T-helper 17 cell (primary cell): ENCODE measurements around the gene AKIRIN1. TPM values are rescaled to one million over a fixed set of nuclear protein-coding genes. Genes with fewer than 3 reads are reported as not detected.
"Not testable (repeated sequence)": the region's sequence is repeated elsewhere in the genome, so short reads cannot be mapped to it uniquely, and the experiment has no call there.

ENCODE experiments used
- ATAC-seq: fragments of 150-1000 bp; cut with Tn5 transposase; 2 replicates; pipeline ENCODE4 v1.10.0; 2021; ENCODE audit warnings: mild to moderate bottlenecking, moderate library complexity
- DNase-seq, 3 donors: peaks; one replicate each; pipeline versions ENCODE4 v3.0.0 to v3.0.0-alpha.2; 2020 to 2021
- H3K9me3 ChIP-seq: one replicate; pipeline ENCODE4 v1.7.0; 2013; ENCODE audit warnings: low read length, mild to moderate bottlenecking; ENCODE audit not compliant: control insufficient read depth, poor library complexity, severe bottlenecking
- H3K27ac Mint-ChIP-seq: one replicate; pipeline ENCODE4 v1.8.0; 2022; ENCODE audit warnings: mild to moderate bottlenecking, moderate library complexity, mixed read lengths
- H3K27me3 Mint-ChIP-seq: one replicate; pipeline ENCODE4 v1.8.0; 2022; ENCODE audit warnings: mixed read lengths
- H3K36me3 Mint-ChIP-seq: one replicate; pipeline ENCODE4 v1.8.0; 2022; ENCODE audit warnings: low read depth, mixed read lengths
- H3K4me1 Mint-ChIP-seq: one replicate; pipeline ENCODE4 v1.8.0; 2022; ENCODE audit warnings: mild to moderate bottlenecking, mixed read lengths
- H3K4me3 Mint-ChIP-seq: one replicate; pipeline ENCODE4 v1.8.0; 2022; ENCODE audit warnings: mild to moderate bottlenecking, moderate library complexity, mixed read lengths
- total RNA-seq, 4 donors: library from RNA in 2 of 4; stranded (reverse) in 2 of 4; gene quantifications; one replicate each; pipeline ENCODE4 v1.2.3 and lab custom pipeline; 2022 to 2026

AKIRIN1 gene
- total RNA-seq, 2 donors from 2014 or later, result 74.2 to 82.1 TPM

DNA sequence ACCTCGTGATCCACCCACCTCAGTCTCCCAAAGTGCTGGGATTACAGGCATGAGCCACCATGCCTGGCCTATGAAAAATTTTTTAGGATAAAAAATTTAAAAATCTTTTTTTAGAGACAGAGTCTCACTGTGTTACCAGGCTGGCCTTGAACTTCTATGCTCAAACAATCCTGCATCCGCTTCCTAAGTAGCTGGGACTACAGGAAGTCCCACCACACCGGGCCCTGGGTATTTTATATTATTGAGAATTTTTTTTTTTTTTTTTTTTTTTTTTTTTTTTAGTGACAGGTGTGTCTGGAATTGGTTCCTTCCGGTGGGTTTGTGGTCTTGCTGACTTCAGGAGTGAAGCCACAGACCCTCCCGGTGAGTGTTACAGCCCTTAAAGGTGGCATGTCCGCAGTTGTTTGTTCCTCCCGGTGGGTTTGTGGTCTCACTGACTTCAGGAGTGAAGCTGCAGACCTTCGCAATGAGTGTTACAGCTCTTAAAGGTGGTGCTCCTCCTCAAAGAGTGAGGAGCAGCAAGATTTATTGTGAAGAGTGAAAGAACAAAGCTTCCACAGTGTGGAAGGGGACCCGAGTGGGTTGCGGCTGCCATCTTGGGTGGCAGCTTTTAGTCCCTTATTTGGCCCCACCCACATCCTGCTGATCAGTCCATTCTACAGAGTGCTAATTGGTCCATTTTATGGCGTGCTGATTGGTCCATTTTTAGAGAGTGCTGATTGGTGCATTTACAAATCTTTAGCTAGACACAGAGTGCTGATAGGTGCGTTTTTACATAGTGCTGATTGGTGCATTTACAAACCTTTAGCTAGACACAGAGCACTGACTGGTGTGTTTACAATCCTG lies 13.5 kb upstream of the AKIRIN1 start:
- H3K27me3 Mint-ChIP-seq, H3K36me3 Mint-ChIP-seq, H3K9me3 ChIP-seq, H3K4me1 Mint-ChIP-seq: not testable (repeated sequence)
- ATAC-seq (peak; percentile 88), DNase-seq (peak; percentile 36 to 65 (median 37))
- peak overlapping the region; percentile 45 for H3K4me3 Mint-ChIP-seq
- H3K27ac Mint-ChIP-seq, result peak overlapping the region; percentile 65

DNA sequence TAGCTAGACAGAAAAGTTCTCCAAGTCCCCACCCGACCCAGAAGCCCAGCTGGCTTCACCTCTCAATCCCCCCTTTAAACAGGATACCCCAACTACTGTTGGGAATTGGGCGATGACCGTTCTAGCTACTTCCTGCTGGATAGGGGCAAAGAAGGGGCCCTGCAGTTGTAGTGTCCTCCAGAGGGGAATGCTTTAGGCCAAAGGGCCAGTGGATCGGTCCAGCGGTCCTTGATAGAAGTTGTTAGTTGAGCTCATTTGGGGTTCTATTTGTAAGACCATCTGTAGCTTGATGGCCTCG lies 12.9 kb upstream of the AKIRIN1 start:
- H3K4me3 Mint-ChIP-seq, result not testable (repeated sequence)
- peak overlapping the region; percentile 65 for H3K27ac Mint-ChIP-seq

DNA sequence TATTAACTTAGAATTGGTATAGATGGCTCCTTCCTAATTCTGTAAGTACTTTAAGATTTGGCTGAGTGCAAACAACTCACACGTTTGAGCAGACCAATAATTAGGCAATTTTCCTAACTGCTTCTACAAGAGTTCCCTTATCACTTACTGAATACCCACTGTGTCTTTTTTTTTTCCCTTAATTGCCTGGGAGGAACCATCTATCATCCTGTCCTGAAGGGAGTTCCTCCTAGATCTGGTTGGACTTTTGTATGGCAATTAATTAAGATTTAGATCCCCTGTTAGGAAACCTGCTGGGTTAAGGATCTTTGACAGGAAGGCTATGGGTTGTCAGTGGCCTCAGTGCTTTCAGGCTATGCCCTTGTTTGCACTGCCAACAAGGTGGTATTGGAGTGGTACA lies 11.7 kb upstream of the AKIRIN1 start:
- H3K9me3 ChIP-seq, ATAC-seq, H3K4me1 Mint-ChIP-seq, H3K36me3 Mint-ChIP-seq, H3K27ac Mint-ChIP-seq, DNase-seq, H3K27me3 Mint-ChIP-seq: not testable (repeated sequence)
- peak overlapping the region; percentile 36 for H3K4me3 Mint-ChIP-seq

More for the DNA sequence above, 12.9 kb upstream of the AKIRIN1 start:
- H3K9me3 ChIP-seq, H3K4me1 Mint-ChIP-seq, H3K36me3 Mint-ChIP-seq, ATAC-seq, H3K27me3 Mint-ChIP-seq: not testable (repeated sequence)
- DNase-seq, result peak in 1 of 3 donors; percentile 21

DNA sequence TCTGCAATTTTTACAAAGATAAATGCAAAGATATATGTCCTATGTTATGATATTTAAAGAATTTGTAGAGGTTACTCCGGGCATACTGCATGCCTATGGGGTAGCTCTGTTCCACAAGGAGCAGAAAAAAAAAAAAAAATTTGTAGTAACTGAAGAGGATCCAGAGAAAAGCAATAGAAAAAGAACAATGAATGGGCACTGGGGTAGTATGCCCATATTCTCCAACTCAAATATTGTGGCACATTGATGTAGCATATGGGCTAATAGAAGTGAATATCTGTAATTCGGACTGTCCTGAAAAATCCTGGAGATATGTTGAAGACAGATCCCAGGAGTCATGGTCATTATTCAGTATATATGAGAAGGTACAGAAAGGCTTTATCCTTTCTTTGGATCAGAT lies 1.1 kb upstream of the AKIRIN1 start:
- ATAC-seq, result no peak
- no peaks in the 10 kb centered on the region for H3K36me3 Mint-ChIP-seq
- DNase-seq, result no peak
- H3K9me3 ChIP-seq, result no peaks in the 10 kb centered on the region
- H3K4me1 Mint-ChIP-seq, result peaks cover 29% of the 10 kb centered on the region
- H3K4me3 Mint-ChIP-seq, result peak overlapping the region; percentile 96
- peaks cover 5% of the 10 kb centered on the region for H3K27me3 Mint-ChIP-seq
- peak overlapping the region; percentile 91 for H3K27ac Mint-ChIP-seq

DNA sequence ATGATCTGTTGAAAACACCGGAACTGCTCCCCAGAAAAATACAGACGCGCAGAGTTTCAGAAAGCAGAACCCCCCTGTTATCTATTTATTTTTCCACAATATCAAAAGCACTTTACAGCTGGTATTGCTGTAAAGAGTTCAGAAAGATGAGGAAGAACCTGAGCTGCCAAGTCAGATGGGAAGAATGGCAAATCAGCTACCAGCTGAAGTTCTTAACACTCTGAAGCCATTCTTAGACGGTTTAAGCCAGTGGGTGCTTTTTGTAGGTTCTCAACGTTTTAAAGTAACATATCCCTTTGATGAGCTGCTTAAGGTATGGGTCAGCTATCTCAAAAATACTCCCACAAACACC lies 714 bp upstream of the AKIRIN1 start:
- H3K27ac Mint-ChIP-seq, result peak overlapping the region; percentile 91
- H3K36me3 Mint-ChIP-seq, result no peaks in the 10 kb centered on the region
- peaks cover 32% of the 10 kb centered on the region for H3K4me1 Mint-ChIP-seq
- peaks cover 5% of the 10 kb centered on the region for H3K27me3 Mint-ChIP-seq
- no peak for DNase-seq
- no peaks in the 10 kb centered on the region for H3K9me3 ChIP-seq
- peak; percentile 5 for ATAC-seq
- H3K4me3 Mint-ChIP-seq, result peak overlapping the region; percentile 96

DNA sequence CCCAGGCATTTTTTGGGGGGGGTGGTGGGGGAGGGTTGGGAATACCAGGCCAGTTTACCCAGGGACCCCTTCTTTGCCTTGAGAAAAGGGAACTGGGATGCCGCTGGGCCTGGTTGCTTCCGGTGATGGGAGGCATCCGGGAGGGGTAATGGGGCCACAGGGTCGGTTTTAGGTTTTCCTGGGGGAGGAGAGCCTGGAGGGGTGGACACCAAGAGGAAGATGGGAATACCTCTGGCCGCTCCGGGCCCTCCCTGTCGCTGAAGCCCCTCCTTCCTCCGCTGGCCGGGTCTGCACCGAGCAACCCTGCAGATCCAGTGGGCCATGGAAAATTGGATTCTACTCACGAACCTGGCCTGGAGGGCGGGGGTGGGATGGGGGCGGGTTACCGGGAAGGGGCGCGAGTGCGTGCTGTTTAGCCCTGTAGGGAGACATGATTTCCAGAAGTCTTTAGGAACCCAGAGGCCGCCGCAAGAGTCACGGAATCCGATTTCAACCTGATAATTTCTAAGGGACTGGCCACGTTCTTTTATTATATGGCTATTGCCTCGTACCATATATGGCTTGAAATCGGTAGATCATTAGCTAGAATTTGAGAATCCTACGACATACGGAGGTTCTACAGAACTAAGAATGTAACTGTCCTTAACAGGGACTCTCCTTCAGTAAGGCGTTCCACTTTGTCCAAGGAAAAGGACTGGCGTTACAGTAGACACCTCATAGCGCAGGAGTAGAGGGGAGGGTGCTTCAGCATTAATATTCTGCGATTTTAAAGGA lies 749 bp downstream of the AKIRIN1 start:
- Mint-ChIP-seq H3K36me3 (no peaks in the 10 kb centered on the region), H3K27ac (peak overlapping the region; percentile 91), H3K27me3 (no peaks in the 10 kb centered on the region), H3K4me3 (peak overlapping the region; percentile 96), H3K4me1 (peaks cover 38% of the 10 kb centered on the region)
- H3K9me3 ChIP-seq, result no peaks in the 10 kb centered on the region
- DNase-seq (no peak), ATAC-seq (no peak)

DNA sequence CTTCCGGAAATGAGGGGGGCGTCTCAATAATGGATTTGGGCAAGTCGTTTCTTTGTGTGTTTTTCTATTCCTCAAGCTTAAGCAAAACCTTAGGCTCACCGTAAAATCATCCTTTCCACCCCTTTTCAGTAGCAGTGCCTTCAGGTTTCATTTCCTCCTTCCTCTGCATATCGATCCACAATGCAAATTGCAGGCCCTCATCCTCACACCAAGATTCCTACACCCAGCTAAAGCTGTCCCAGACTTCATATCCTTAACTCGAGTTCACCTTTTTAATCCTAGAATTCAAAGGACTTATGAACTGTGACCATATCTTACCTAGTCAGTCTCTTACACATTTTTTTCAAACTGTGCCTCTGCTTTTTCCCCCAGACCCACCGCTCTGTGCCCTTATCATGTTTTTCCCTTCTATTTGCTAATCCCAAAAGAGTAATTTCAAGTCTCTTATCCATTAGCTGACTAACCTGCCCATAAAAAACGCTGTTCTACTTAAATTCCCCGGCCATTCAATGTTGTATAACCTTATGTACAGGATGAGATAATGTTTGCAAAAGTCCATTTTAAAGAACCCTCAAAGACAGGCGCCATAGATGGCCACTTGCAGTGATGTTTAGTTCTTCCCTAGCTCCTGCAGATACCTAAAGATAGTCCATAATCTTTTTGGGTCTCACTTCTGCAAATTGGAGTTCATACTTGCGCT lies 1.5 kb downstream of the AKIRIN1 start:
- Mint-ChIP-seq H3K27ac (peak overlapping the region; percentile 91), H3K4me3 (peak overlapping the region; percentile 96), H3K27me3 (no peaks in the 10 kb centered on the region), H3K36me3 (no peaks in the 10 kb centered on the region), H3K4me1 (peaks cover 42% of the 10 kb centered on the region)
- no peaks in the 10 kb centered on the region for H3K9me3 ChIP-seq
- DNase-seq (no peak), ATAC-seq (no peak)

DNA sequence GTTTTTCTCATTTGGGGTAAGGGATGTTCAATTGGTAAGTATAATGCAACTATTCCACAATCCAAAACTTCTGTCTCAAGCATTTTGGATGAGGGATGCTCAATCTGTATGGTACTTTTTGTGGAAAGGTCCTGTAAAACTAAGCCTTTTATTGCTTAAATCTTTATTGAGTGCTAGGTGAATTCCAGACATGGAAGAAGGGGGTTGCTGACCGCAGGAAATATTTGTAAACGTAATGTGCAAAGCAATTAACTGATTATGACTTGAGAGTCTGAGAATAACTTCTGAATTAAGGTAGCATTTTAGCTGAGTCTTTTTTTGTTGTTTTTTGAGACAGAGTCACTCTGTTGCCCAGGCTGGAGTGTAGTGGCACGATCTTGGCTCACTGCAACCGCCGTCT lies 3.1 kb downstream of the AKIRIN1 start:
- Mint-ChIP-seq H3K27me3 (no peaks in the 10 kb centered on the region), H3K4me1 (peaks cover 52% of the 10 kb centered on the region), H3K4me3 (peak overlapping the region; percentile 25), H3K36me3 (peaks cover 2% of the 10 kb centered on the region), H3K27ac (peak overlapping the region; percentile 93)
- no peak for ATAC-seq
- no peaks in the 10 kb centered on the region for H3K9me3 ChIP-seq
- DNase-seq, result no peak

DNA sequence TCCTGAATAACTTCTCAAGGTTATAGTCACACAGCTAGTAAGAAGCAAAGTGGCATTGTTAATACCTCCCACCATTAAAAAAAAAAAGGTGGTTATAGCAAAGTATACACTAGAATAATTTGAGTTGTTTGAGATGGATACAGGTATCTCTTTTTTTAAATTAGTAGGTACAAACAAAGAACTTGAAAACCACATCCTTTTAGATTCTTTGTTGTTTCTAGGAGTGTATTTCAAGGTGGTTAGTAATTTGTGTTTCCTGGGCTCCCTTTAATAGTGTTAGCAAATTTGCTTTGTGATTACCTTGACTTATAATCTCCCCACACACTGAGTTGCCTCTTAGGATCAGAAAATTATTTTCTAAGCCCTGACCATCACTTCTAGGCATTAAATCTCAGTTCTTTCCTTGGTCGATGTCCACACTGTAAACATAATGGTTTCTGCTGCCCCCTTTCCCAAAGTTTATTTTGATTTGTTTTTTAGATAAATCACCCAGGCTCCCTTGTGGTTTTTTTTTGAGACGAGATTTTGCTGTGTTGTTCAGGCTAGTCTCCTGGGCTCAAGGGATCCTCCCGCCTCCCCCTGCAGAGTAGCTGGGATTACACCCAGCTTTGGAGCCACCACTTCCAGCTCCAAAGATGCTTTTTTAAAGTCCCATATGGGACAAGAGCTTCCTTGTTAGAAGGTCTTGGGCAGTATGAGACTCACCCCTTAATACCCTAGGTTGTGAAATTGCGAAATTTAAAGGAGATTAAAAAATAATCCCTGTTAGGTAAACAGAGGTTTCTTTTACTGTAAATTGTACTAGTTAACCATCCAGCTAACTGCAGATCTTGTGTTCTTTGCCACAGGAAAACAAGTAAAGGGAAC lies 6.2 kb downstream of the AKIRIN1 start:
- peaks cover 5% of the 10 kb centered on the region for H3K36me3 Mint-ChIP-seq
- H3K4me3 Mint-ChIP-seq, result peak overlapping the region; percentile 85
- DNase-seq (no peak), ATAC-seq (peak; percentile 76)
- no peaks in the 10 kb centered on the region for H3K9me3 ChIP-seq
- H3K27ac Mint-ChIP-seq, result peak overlapping the region; percentile 93
- no peaks in the 10 kb centered on the region for H3K27me3 Mint-ChIP-seq
- peaks cover 52% of the 10 kb centered on the region for H3K4me1 Mint-ChIP-seq

DNA sequence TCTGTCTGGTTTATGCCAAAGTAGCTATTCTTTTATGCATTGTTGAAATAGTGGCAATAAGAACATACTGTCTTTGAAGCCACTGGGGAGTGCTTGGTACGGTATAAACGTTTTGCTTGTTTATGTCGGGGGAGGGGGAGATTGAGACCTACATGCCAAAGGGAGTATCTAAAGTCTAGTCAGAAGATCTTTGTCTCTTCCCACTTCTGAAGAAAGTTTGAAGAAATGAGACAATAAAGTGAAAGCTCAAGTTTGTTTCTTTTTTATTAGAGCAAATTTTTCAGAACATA lies 6.8 kb downstream of the AKIRIN1 start:
- peak; percentile 29 for ATAC-seq
- Mint-ChIP-seq H3K4me3 (peak overlapping the region; percentile 85), H3K36me3 (peaks cover 5% of the 10 kb centered on the region), H3K4me1 (peaks cover 49% of the 10 kb centered on the region), H3K27ac (peak overlapping the region; percentile 93), H3K27me3 (no peaks in the 10 kb centered on the region)
- H3K9me3 ChIP-seq, result no peaks in the 10 kb centered on the region
- no peak for DNase-seq

DNA sequence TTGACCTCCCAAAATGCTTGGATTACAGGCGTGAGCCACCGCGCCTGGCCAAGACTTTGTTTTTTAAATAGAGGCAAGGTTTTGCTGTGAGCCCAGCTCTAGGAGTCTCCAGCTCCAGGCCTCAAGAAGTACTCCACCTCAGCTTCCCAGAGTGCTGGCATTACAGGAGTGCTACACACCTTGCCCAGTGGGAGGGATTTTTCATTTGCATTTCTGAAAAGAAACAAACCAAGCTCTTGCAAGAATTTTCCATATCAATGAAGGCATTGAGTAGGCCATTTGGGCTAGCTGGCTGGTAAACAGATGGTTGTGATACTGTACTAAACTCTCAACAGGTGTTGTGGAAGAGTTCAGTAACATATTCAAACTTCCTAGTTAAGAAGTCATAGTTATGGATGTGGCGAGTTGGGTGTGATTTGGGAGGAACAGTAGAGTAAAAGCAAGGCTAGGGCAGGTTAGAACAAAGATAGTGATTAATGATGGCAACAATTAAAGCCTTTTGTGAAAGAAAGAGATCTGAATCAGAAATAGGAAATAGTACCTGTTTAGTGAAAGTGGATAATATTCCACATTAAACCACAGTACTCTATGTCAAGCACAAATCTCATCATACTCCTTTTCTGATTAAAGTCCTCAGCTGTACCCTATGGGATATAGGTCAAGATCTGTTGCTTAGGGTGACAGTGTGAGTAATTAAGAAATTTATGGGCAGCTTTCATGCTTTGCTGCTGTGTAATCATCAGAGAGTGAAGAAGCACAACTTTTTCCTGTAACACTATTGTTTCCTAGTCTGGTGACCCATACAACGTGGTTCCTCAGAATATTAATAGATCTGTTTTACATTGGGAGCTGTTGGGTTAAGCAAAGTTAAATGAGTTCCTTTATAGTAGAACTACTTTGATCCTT lies 10.7 kb downstream of the AKIRIN1 start:
- DNase-seq (no peak), ATAC-seq (no peak)
- H3K36me3 Mint-ChIP-seq, result peaks cover 8% of the 10 kb centered on the region
- H3K4me3 Mint-ChIP-seq, result peak overlapping the region; percentile 72
- H3K4me1 Mint-ChIP-seq, result peaks cover 27% of the 10 kb centered on the region
- H3K9me3 ChIP-seq, result no peaks in the 10 kb centered on the region
- H3K27me3 Mint-ChIP-seq, result no peaks in the 10 kb centered on the region
- H3K27ac Mint-ChIP-seq, result peak overlapping the region; percentile 79

DNA sequence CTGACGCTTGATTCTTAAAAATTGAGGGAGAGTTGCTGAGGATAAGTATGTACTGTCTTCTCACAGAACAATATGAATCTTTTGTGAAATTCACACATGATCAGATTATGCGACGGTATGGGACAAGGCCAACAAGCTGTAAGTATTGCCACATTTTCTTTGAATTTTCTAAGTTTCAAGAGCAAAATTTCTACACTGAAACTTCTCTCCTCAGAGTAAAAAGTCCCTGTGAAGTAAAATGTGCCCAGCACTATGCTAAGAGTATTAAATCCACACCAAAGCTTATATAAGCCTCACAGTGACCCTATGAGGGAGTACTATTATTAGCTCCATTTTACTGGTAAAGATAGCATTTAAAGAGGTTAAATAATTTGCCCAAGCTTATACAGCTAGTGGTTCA lies 12.2 kb downstream of the AKIRIN1 start:
- no peaks in the 10 kb centered on the region for H3K9me3 ChIP-seq
- no peak for ATAC-seq
- no peaks in the 10 kb centered on the region for H3K27me3 Mint-ChIP-seq
- H3K4me3 Mint-ChIP-seq, result no peak overlapping the region
- peaks cover 8% of the 10 kb centered on the region for H3K36me3 Mint-ChIP-seq
- peak overlapping the region; percentile 79 for H3K27ac Mint-ChIP-seq
- H3K4me1 Mint-ChIP-seq, result peaks cover 19% of the 10 kb centered on the region
- no peak for DNase-seq
